OCI-LY7 (cell line): ENCODE results near the gene PACS2. TPM values are rescaled to one million over a fixed set of nuclear protein-coding genes. Genes with fewer than 3 reads are reported as not detected.

Source experiments
- BruUV-seq: library from RNA; stranded (reverse); fragments of 400-500 nt; replicated peaks from 2 replicates; lab custom pipeline; 2021; lab: Mats Ljungman, UMichigan
- CTCF ChIA-PET: fragments of 300-600 bp; sonication (Branson Sonifier 250); formaldehyde crosslinking; loops from one replicate; lab custom pipeline; 2022; ENCODE audit warnings: antibody characterized with exemption; ENCODE audit not compliant: unreplicated experiment; lab: Charles Lee
- POLR2A ChIA-PET: fragments of 300-600 bp; sonication (Branson Sonifier 250); formaldehyde crosslinking; loops from one replicate; lab custom pipeline; 2022; ENCODE audit warnings: antibody characterized with exemption; lab: Charles Lee
- DNase-seq: peaks from one replicate; pipeline ENCODE4 v3.0.0-alpha.2; 2015; ENCODE audit warnings: low spot score
- H2AFZ ChIP-seq: fragments of 200-600 bp; sonication (generic), shearing (Covaris generic); 2 replicates; pipeline ENCODE4 v1.6.1; 2014; ENCODE audit warnings: mild to moderate bottlenecking, antibody characterized with exemption, low read length, moderate library complexity
- H3K27ac ChIP-seq: fragments of 200-600 bp; sonication (generic); 2 replicates; pipeline ENCODE4 v1.5.1; 2014; ENCODE audit warnings: mixed run types, low read depth, mild to moderate bottlenecking, moderate library complexity, low read length, inconsistent platforms; ENCODE audit not compliant: poor library complexity, severe bottlenecking
- H3K36me3 ChIP-seq: fragments of 200-600 bp; sonication (generic); 2 replicates; pipeline ENCODE4 v1.6.1; 2014; ENCODE audit warnings: mild to moderate bottlenecking, antibody characterized with exemption, low read length, moderate library complexity, mixed read lengths; ENCODE audit not compliant: insufficient read depth
- H3K4me1 ChIP-seq: fragments of 200-600 bp; sonication (generic); 2 replicates; pipeline ENCODE4 v1.5.1; 2014; ENCODE audit warnings: mild to moderate bottlenecking, low read length; ENCODE audit not compliant: insufficient read depth, poor library complexity, severe bottlenecking
- H3K4me2 ChIP-seq: fragments of 200-600 bp; sonication (generic); 2 replicates; pipeline ENCODE4 v1.6.1; 2014; ENCODE audit warnings: mild to moderate bottlenecking, low read length
- H3K4me3 ChIP-seq: fragments of 200-600 bp; sonication (generic); 2 replicates; pipeline ENCODE4 v1.5.1; 2014; ENCODE audit warnings: mild to moderate bottlenecking, low read depth, low read length; ENCODE audit not compliant: poor library complexity, severe bottlenecking
- H3K79me2 ChIP-seq: fragments of 200-600 bp; sonication (generic); 2 replicates; pipeline ENCODE4 v1.6.1; 2016; ENCODE audit warnings: low read depth, mild to moderate bottlenecking, low read length, moderate library complexity, mixed read lengths; ENCODE audit not compliant: insufficient read depth
- H3K9me2 ChIP-seq: fragments of 200-600 bp; sonication (generic); 2 replicates; pipeline ENCODE4 v1.6.1; 2016; ENCODE audit warnings: mild to moderate bottlenecking, low read length, mixed read lengths; ENCODE audit not compliant: insufficient read depth
- H3K9me3 ChIP-seq: fragments of 200-600 bp; sonication (generic); 2 replicates; pipeline ENCODE4 v1.6.1; 2014; ENCODE audit warnings: mild to moderate bottlenecking, mixed run types, low read length, mixed read lengths
- H4K20me1 ChIP-seq: fragments of 200-600 bp; sonication (generic); 2 replicates; pipeline ENCODE4 v1.6.1; 2014; ENCODE audit warnings: mild to moderate bottlenecking, antibody characterized with exemption, low read length, moderate library complexity, mixed read lengths; ENCODE audit not compliant: insufficient read depth
- CTCF ChIP-seq: fragments of 200-600 bp; sonication (generic); conservative IDR thresholded peaks from 2 replicates; pipeline ENCODE4 v1.5.1; 2014; ENCODE audit warnings: mild to moderate bottlenecking, antibody characterized with exemption, low read length, moderate library complexity, mixed read lengths
- EZH2phosphoT487 ChIP-seq: fragments of 200-600 bp; sonication (generic); IDR thresholded peaks from 2 replicates; pipeline ENCODE4 v1.6.1; 2018; ENCODE audit warnings: low read depth, borderline replicate concordance, mild to moderate bottlenecking, mixed run types, antibody characterized with exemption, low read length, moderate library complexity, mixed read lengths
- intact Hi-C: fragments of 100-400 bp; cut with micrococcal nuclease; formaldehyde crosslinking; loops from one replicate; pipeline ENCODE4 v1.10.0; 2022; ENCODE audit not compliant: unreplicated experiment
- total RNA-seq, 2 experiments: library from RNA; depleted of rRNA in 1 of 2; stranded (reverse); fragments of >200 nt in 1 of 2; shearing (Covaris generic) in 1 of 2; gene quantifications; 2 replicates each; pipeline ENCODE4 v1.2.3, GENCODE V29; 2014 to 2022

PACS2 gene
- total RNA-seq, 2 experiments from 2014 or later: 45.4 to 46.9 TPM

GRCh38 chr14:105349992-105350391 lies 35.4 kb downstream of the PACS2 start:
- H3K4me1 ChIP-seq: no peaks in the 10 kb centered on the region
- H3K79me2 ChIP-seq: no peaks in the 10 kb centered on the region
- no peak for DNase-seq
- H3K4me2 ChIP-seq: no peak overlapping the region
- CTCF ChIA-PET: no interaction called here
- H3K9me3 ChIP-seq: no peaks in the 10 kb centered on the region
- no peak overlapping the region for H3K4me3 ChIP-seq
- no peaks in the 10 kb centered on the region; the same call in 1 of the 2 replicates for H4K20me1 ChIP-seq
- no TSS peak for BruUV-seq
- no peaks in the 10 kb centered on the region for H3K9me2 ChIP-seq
- POLR2A ChIA-PET: no interaction called here
- H3K27ac ChIP-seq: no peak overlapping the region
- H3K36me3 ChIP-seq: no peaks in the 10 kb centered on the region
- no peak overlapping the region for H2AFZ ChIP-seq
- no peak for TF ChIP-seq CTCF
- no peak for TF ChIP-seq EZH2phosphoT487
- intact Hi-C loops: loop anchor here (5.0 kb wide), 1 partner anchor 48 kb away; the partner anchor contains the start of gene BRF1

- no peaks in the 10 kb centered on the region for H3K79me2 ChIP-seq
- no peak overlapping the region for H3K4me2 ChIP-seq
- no peaks in the 10 kb centered on the region; the same call in 1 of the 2 replicates for H4K20me1 ChIP-seq
- H3K27ac ChIP-seq: no peak overlapping the region
- intact Hi-C loops: loop anchor here (5.0 kb wide), 1 partner anchor 48 kb away; the partner anchor contains the start of gene BRF1
- no peak for DNase-seq
- no peak overlapping the region for H3K4me3 ChIP-seq
- TF ChIP-seq EZH2phosphoT487 (no peak), CTCF (no peak)
- POLR2A ChIA-PET: no interaction called here
- no peaks in the 10 kb centered on the region for H3K36me3 ChIP-seq
- CTCF ChIA-PET: no interaction called here
- H3K9me2 ChIP-seq: no peaks in the 10 kb centered on the region
- no TSS peak for BruUV-seq
- H3K9me3 ChIP-seq: no peaks in the 10 kb centered on the region
- no peaks in the 10 kb centered on the region for H3K4me1 ChIP-seq
- no peak overlapping the region for H2AFZ ChIP-seq
These were observed 36.1 kb downstream of the PACS2 start for GRCh38 chr14:105350450-105351244.

- Histone ChIP-seq H3K79me2 (no peaks in the 10 kb centered on the region), H3K4me3 (no peak overlapping the region), H3K4me2 (no peak overlapping the region), H3K4me1 (no peaks in the 10 kb centered on the region), H3K27ac (no peak overlapping the region), H2AFZ (no peak overlapping the region), H3K9me3 (no peaks in the 10 kb centered on the region), H3K36me3 (no peaks in the 10 kb centered on the region), H3K9me2 (no peaks in the 10 kb centered on the region), H4K20me1 (no peaks in the 10 kb centered on the region; the same call in 1 of the 2 replicates)
- intact Hi-C loops: loop anchor here (5.0 kb wide), 1 partner anchor 49 kb away; the partner anchor contains the start of gene BRF1
- TF ChIP-seq CTCF: no peak
- TF ChIP-seq EZH2phosphoT487: no peak
- POLR2A ChIA-PET: no interaction called here
- BruUV-seq: no TSS peak
- no peak for DNase-seq
- CTCF ChIA-PET: no interaction called here
These were observed 36.9 kb downstream of the PACS2 start for GRCh38 chr14:105351410-105351809.
